Prostate gland (tissue), 2 donors: ENCODE measurements around the gene PTPRA. TPM values are rescaled to one million over a fixed set of nuclear protein-coding genes. Genes with fewer than 3 reads are reported as not detected.

ENCODE experiments used
- DNase-seq: peaks from one replicate; pipeline ENCODE4 v3.0.0-alpha.2; 2019; ENCODE audit warnings: low spot score
- H3K27ac ChIP-seq, 2 donors: fragments of 200-600 bp; sonication (generic); 2 replicates each; pipeline ENCODE4 v1.5.1; 2017 to 2019
- H3K27me3 ChIP-seq: fragments of 200-600 bp; sonication (generic); replicated peaks from 2 replicates; pipeline ENCODE4 v1.5.1; 2019; ENCODE audit not compliant: insufficient read depth
- H3K36me3 ChIP-seq, 2 donors: fragments of 200-600 bp; sonication (generic); 1 replicate in 1 of 2; 2 replicates in 1 of 2; pipeline versions ENCODE4 v1.5.1 to v1.8.1; 2017 to 2019
- H3K4me1 ChIP-seq: fragments of 200-600 bp; sonication (generic); replicated peaks from 2 replicates; pipeline ENCODE4 v1.5.1; 2019
- H3K4me3 ChIP-seq, 2 donors: fragments of 200-600 bp; sonication (generic); 2 replicates each; pipeline ENCODE4 v1.5.1; 2017 to 2019
- H3K9me3 ChIP-seq: fragments of 200-600 bp; sonication (generic); 2 replicates; pipeline ENCODE4 v1.5.1; 2017
- POLR2A ChIP-seq: fragments of 450-650 bp; IDR thresholded peaks from one replicate; pipeline ENCODE4 v1.6.1; 2016; ENCODE audit warnings: antibody characterized with exemption, mild to moderate bottlenecking
- POLR2AphosphoS5 ChIP-seq: sonication (generic); formaldehyde crosslinking; IDR thresholded peaks from one replicate; pipeline ENCODE4 v1.6.1; 2017; ENCODE audit warnings: antibody characterized with exemption
- WGBS: methylation state at CpG from one replicate; pipeline ENCODE4 v1.1.5; 2018; 5-methylcytosine and 5-hydroxymethylcytosine counted together
- intact Hi-C: fragments of 100-400 bp; cut with DNase I; formaldehyde crosslinking; loops from one replicate; pipeline ENCODE4 v1.14.2; 2022
- total RNA-seq, 2 donors: library from RNA; depleted of rRNA; stranded (reverse); fragments of >200 nt; gene quantifications; one replicate each; pipeline ENCODE4 v1.1.0, GENCODE V29; 2016
- TF ChIP-seq, protein P1 (sequence below), 4 experiments: fragments of 200-600 bp in 2 of 4; fragments of 450-650 bp in 2 of 4; sonication (generic) in 2 of 4; IDR thresholded peaks; 1 replicate in 3 of 4; 2 replicates in 1 of 4; pipeline ENCODE4 v1.5.1; 2016 to 2019; ENCODE audit warnings: antibody characterized with exemption in 4 of 4, mild to moderate bottlenecking in 2 of 4, moderate library complexity in 2 of 4

Gene PTPRA
- total RNA-seq, 2 donors from 2014 or later, result 57.7 to 83.6 TPM

- WGBS, result 78% methylated on average over 1 of the region's 1 CpG
- Histone ChIP-seq H3K36me3 (no peaks in the 10 kb centered on the region), H3K9me3 (no peaks in the 10 kb centered on the region), H3K27me3 (no peaks in the 10 kb centered on the region), H3K4me1 (no peaks in the 10 kb centered on the region), H3K27ac (no peak overlapping the region), H3K4me3 (no peak overlapping the region)
- TF ChIP-seq POLR2A (no peak), POLR2AphosphoS5 (no peak)
- TF ChIP-seq, protein P1, sequence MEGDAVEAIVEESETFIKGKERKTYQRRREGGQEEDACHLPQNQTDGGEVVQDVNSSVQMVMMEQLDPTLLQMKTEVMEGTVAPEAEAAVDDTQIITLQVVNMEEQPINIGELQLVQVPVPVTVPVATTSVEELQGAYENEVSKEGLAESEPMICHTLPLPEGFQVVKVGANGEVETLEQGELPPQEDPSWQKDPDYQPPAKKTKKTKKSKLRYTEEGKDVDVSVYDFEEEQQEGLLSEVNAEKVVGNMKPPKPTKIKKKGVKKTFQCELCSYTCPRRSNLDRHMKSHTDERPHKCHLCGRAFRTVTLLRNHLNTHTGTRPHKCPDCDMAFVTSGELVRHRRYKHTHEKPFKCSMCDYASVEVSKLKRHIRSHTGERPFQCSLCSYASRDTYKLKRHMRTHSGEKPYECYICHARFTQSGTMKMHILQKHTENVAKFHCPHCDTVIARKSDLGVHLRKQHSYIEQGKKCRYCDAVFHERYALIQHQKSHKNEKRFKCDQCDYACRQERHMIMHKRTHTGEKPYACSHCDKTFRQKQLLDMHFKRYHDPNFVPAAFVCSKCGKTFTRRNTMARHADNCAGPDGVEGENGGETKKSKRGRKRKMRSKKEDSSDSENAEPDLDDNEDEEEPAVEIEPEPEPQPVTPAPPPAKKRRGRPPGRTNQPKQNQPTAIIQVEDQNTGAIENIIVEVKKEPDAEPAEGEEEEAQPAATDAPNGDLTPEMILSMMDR (IDR thresholded peaks at IDR 0.05), result no peak
- intact Hi-C loops, result no loop called here
- DNase-seq, result no peak
Measured at GRCh38 chr20:2952766-2953165, 79.5 kb downstream of the PTPRA start.

- no peak overlapping the region for H3K4me3 ChIP-seq
- no peaks in the 10 kb centered on the region for H3K36me3 ChIP-seq
- H3K9me3 ChIP-seq, result no peaks in the 10 kb centered on the region
- intact Hi-C loops, result no loop called here
- DNase-seq, result no peak
- H3K4me1 ChIP-seq, result no peaks in the 10 kb centered on the region
- no peak overlapping the region for H3K27ac ChIP-seq
- TF ChIP-seq, protein P1 (IDR thresholded peaks at IDR 0.05), result no peak
- TF ChIP-seq POLR2AphosphoS5, result no peak
- no peak for TF ChIP-seq POLR2A
- H3K27me3 ChIP-seq, result no peaks in the 10 kb centered on the region
Measured at GRCh38 chr20:2955257-2955970, 82.1 kb downstream of the PTPRA start.

DNA sequence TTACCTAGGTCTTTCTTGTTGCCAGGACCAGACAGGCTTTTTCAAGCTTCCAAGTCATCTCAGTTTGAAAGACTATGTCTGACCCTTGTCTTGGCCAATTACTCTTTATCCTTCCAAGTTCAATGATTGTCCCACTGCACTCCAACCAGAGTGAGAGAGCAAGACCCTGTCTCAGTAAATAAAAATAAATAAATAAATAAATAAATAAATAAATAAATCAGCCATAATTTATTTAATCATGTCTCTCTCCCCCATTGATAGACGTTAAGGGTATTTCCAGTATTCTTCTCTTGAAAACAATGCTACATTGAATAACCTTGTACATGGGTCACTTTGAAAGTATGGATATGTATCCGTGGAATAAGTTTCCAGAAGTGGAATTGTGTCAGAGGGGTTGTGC is 83.2 kb downstream of the PTPRA start:
- no peak for DNase-seq
- Histone ChIP-seq H3K27ac (no peak overlapping the region), H3K9me3 (no peaks in the 10 kb centered on the region), H3K4me3 (no peak overlapping the region), H3K27me3 (no peaks in the 10 kb centered on the region), H3K4me1 (no peaks in the 10 kb centered on the region), H3K36me3 (no peaks in the 10 kb centered on the region)
- intact Hi-C loops, result no loop called here
- no peak for TF ChIP-seq POLR2AphosphoS5
- no peak for TF ChIP-seq POLR2A
- TF ChIP-seq, protein P1 (IDR thresholded peaks at IDR 0.05), result no peak
- 92% methylated on average over 2 of the region's 2 CpGs for WGBS

DNA sequence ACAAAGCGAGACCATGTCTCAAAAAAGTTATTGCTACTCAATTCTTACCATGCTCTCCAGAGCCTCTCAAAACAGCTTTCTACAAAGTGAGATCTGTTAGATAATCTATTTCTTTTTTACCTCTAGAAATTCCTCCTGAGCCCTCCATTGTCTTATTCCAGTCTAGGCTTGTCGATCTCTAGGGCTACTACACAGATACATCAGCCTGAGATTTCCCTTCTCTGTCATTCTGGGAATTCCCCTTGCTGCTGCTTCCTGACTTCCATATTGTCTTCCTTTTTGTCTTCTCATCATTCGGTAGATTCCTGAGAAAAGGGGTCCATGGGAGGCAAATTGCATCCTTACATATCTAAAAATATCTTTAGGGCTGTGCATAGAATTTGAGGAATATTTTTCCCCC is 94.6 kb downstream of the PTPRA start:
- Histone ChIP-seq H3K36me3 (no peaks in the 10 kb centered on the region), H3K9me3 (no peaks in the 10 kb centered on the region), H3K27me3 (no peaks in the 10 kb centered on the region), H3K4me1 (no peaks in the 10 kb centered on the region), H3K4me3 (no peak overlapping the region), H3K27ac (no peak overlapping the region)
- TF ChIP-seq, protein P1 (IDR thresholded peaks at IDR 0.05), result no peak
- TF ChIP-seq POLR2AphosphoS5 (no peak), POLR2A (no peak)
- intact Hi-C loops, result no loop called here
- 65% methylated on average over 3 of the region's 3 CpGs for WGBS
- no peak for DNase-seq

GRCh38 chr20:2972126-2972525 is 98.8 kb downstream of the PTPRA start:
- no peaks in the 10 kb centered on the region for H3K9me3 ChIP-seq
- no peaks in the 10 kb centered on the region for H3K4me1 ChIP-seq
- intact Hi-C loops, result no loop called here
- H3K27me3 ChIP-seq, result no peaks in the 10 kb centered on the region
- no peak overlapping the region for H3K4me3 ChIP-seq
- no peak for DNase-seq
- TF ChIP-seq POLR2A (no peak), POLR2AphosphoS5 (no peak)
- TF ChIP-seq, protein P1 (IDR thresholded peaks at IDR 0.05), result no peak
- H3K36me3 ChIP-seq, result no peaks in the 10 kb centered on the region
- no peak overlapping the region for H3K27ac ChIP-seq
- WGBS, result 95% methylated on average over 5 of the region's 5 CpGs
